ENCODE measurements around the gene ODAD3.

- no peak for TF ChIP-seq CTCF (conservative IDR thresholded peaks at IDR 0.05; ENCODE audit: low read depth, low read length)
- TF ChIP-seq EZH2 (IDR thresholded peaks at IDR 0.05; ENCODE audit: low read length, unreplicated experiment), result no peak
Measured at GRCh38 chr19:11480715-11481533, 46.0 kb upstream of the ODAD3 start, which contains the start of gene ELAVL3.
